HepG2 (cell line): ENCODE results near the gene MAD2L2. TPM values are rescaled to one million over a fixed set of nuclear protein-coding genes. Genes with fewer than 3 reads are reported as not detected.

Experiments used
- ATAC-seq: fragments of 200-7000 bp; cut with Tn5 transposase; 3 replicates; pipeline ENCODE4 v1.9.1; 2020; ENCODE audit warnings: mild to moderate bottlenecking, moderate library complexity
- BruUV-seq: library from RNA; stranded (reverse); fragments of 400-500 nt; replicated peaks from 2 replicates; lab custom pipeline; 2021; lab: Mats Ljungman, UMichigan
- CTCF ChIA-PET: fragments of 300-600 bp; formaldehyde crosslinking; extraction: SDS; loops from one replicate; lab custom pipeline; 2021; ENCODE audit warnings: low total read pairs, inconsistent platforms, low intra/inter-chr PET ratio; lab: Yijun Ruan, JAX
- POLR2A ChIA-PET: fragments of 350-600 bp; sonication (Branson Sonifier 250); formaldehyde crosslinking; loops from one replicate; lab custom pipeline; 2020; ENCODE audit warnings: antibody characterized with exemption, inconsistent platforms; lab: Yijun Ruan, JAX
- DNase-seq: peaks from one replicate; pipeline ENCODE4 v3.0.0-alpha.2; 2015; ENCODE audit warnings: low spot score
- FAIRE-seq: peaks from 3 replicates; lab custom pipeline; 2011; peaks lifted over from hg19 to GRCh38; lab: Jason Lieb, UNC
- H2AFZ ChIP-seq: one replicate; pipeline ENCODE4 v1.6.1; 2011; ENCODE audit warnings: low read length, inconsistent platforms
- H3K27ac ChIP-seq: fragments of 300-600 bp; 3 replicates; pipeline ENCODE4 v1.8.0; 2011; ENCODE audit warnings: mixed run types, mild to moderate bottlenecking, mixed read lengths, low read length, inconsistent platforms; ENCODE audit not compliant: insufficient read depth; ENCODE audit errors: extremely low read length
- H3K27me3 ChIP-seq, 2 experiments: fragments of 200-600 bp in 1 of 2; 2 replicates in 1 of 2; 3 replicates in 1 of 2; pipeline versions ENCODE4 v1.6.0 to v1.8.0; 2011; ENCODE audit warnings: low read length in 2 of 2, mild to moderate bottlenecking in 2 of 2, moderate library complexity in 2 of 2, inconsistent platforms in 1 of 2; ENCODE audit not compliant: insufficient read depth in 2 of 2, control insufficient read depth in 1 of 2
- H3K36me3 ChIP-seq, 2 experiments: fragments of 200-600 bp in 1 of 2; replicated peaks in 1 of 2; 2 replicates in 1 of 2; 3 replicates in 1 of 2; pipeline versions ENCODE4 v1.5.1 to v1.8.0; 2011; ENCODE audit warnings: low read length in 2 of 2, inconsistent platforms in 1 of 2; ENCODE audit not compliant: insufficient read depth in 2 of 2, control insufficient read depth in 1 of 2
- H3K4me1 ChIP-seq: 2 replicates; pipeline ENCODE4 v1.5.1; 2012; ENCODE audit warnings: low read length, inconsistent platforms; ENCODE audit not compliant: insufficient read depth
- H3K4me2 ChIP-seq: 2 replicates; pipeline ENCODE4 v1.6.0; 2011; ENCODE audit warnings: low read depth, low read length, inconsistent platforms
- H3K4me3 ChIP-seq, 3 experiments: fragments of 200-600 bp in 1 of 3; sonication (generic), shearing (Covaris generic) in 1 of 3; replicated peaks in 1 of 3; 2 replicates each; pipeline ENCODE4 v1.5.1; 2011 to 2016; ENCODE audit warnings: low read length in 3 of 3, inconsistent platforms in 2 of 3, low read depth in 2 of 3, mild to moderate bottlenecking in 2 of 3, control low read depth in 1 of 3, mixed read lengths in 1 of 3; ENCODE audit not compliant: insufficient read depth in 1 of 3
- H3K79me2 ChIP-seq: one replicate; pipeline ENCODE4 v1.6.1; 2011; ENCODE audit warnings: low read length, inconsistent platforms; ENCODE audit not compliant: insufficient read depth
- H3K9ac ChIP-seq: 2 replicates; pipeline ENCODE4 v1.6.0; 2011; ENCODE audit warnings: mild to moderate bottlenecking, low read depth, low read length, inconsistent platforms; ENCODE audit not compliant: insufficient read depth
- H3K9me3 ChIP-seq: 2 replicates; pipeline ENCODE4 v1.5.1; 2012; ENCODE audit warnings: mild to moderate bottlenecking, low read length
- H4K20me1 ChIP-seq: 2 replicates; pipeline ENCODE4 v1.6.0; 2011; ENCODE audit warnings: inconsistent platforms, mild to moderate bottlenecking, low read length, moderate library complexity; ENCODE audit not compliant: insufficient read depth
- ELF3 ChIP-seq: IDR thresholded peaks from 2 replicates; pipeline ENCODE4 v1.6.1; 2016; ENCODE audit warnings: missing genetic modification reagents, missing compliant biosample characterization
- ETV6 ChIP-seq: sonication (generic); formaldehyde crosslinking; conservative IDR thresholded peaks from 2 replicates; pipeline ENCODE4 v1.4.0; 2020; ENCODE audit warnings: missing genetic modification reagents
- NKX3-1 ChIP-seq: sonication (generic); formaldehyde crosslinking; IDR thresholded peaks from 2 replicates; pipeline ENCODE4 v1.5.0; 2020; ENCODE audit warnings: missing genetic modification reagents
- SMC3 ChIP-seq: IDR thresholded peaks from 2 replicates; pipeline ENCODE4 v1.6.1; 2011; ENCODE audit warnings: low read length, improper control_type of control experiment
- SOX6 ChIP-seq, 2 experiments: fragments of 450-650 bp in 1 of 2; sonication (generic) in 1 of 2; formaldehyde crosslinking in 1 of 2; IDR thresholded peaks; 2 replicates each; pipeline versions ENCODE4 v1.4.0 to v1.6.1; 2017 to 2020; ENCODE audit warnings: antibody characterized with exemption in 1 of 2, mild to moderate bottlenecking in 1 of 2, missing genetic modification reagents in 1 of 2
- TAF1 ChIP-seq: sonication (generic); formaldehyde crosslinking; IDR thresholded peaks from 2 replicates; pipeline ENCODE4 v1.4.0; 2020; ENCODE audit warnings: missing genetic modification reagents
- THAP8 ChIP-seq: sonication (generic); formaldehyde crosslinking; IDR thresholded peaks from 2 replicates; pipeline ENCODE4 v1.5.1; 2020; ENCODE audit warnings: missing genetic modification reagents, mild to moderate bottlenecking, borderline replicate concordance
- ZNF10 ChIP-seq: sonication (generic); formaldehyde crosslinking; IDR thresholded peaks from 2 replicates; pipeline ENCODE4 v1.4.0; 2020; ENCODE audit warnings: mild to moderate bottlenecking, low read depth, missing genetic modification reagents, borderline replicate concordance
- ZNF589 ChIP-seq: sonication (generic); formaldehyde crosslinking; conservative IDR thresholded peaks from 2 replicates; pipeline ENCODE4 v1.8.0; 2022; ENCODE audit warnings: mild to moderate bottlenecking, moderate library complexity, missing genetic modification reagents
- WGBS: methylation state at CpG from one replicate; pipeline ENCODE4 v1.1.6; 2017; ENCODE audit warnings: low lambda C conversion rate; 5-methylcytosine and 5-hydroxymethylcytosine counted together
- in situ Hi-C: cut with HindIII; loops from 2 replicates; pipeline ENCODE4 v1.10.0; 2017; ENCODE audit warnings: low pct_unique_long_range_greater_than_20kb; ENCODE audit not compliant: extremely low pct_ligation_motif_present
- intact Hi-C: fragments of 100-400 bp; cut with micrococcal nuclease; formaldehyde crosslinking; loops from one replicate; pipeline ENCODE4 v1.10.0; 2022; ENCODE audit not compliant: unreplicated experiment
- polyA plus RNA-seq, 8 experiments: library from polyadenylated mRNA; depleted of rRNA in 3 of 8; stranded (reverse) in 7 of 8; unstranded in 1 of 8; fragments of >200 nt; fragmentation: Illumina TruSeq in 4 of 8; extraction: Trizol in 4 of 8; gene quantifications; 2 replicates each; pipeline versions ENCODE4 v1.2.1 to v1.2.3, GENCODE V29; 2011 to 2016; ENCODE audit warnings: low read depth in 4 of 8, missing spikeins in 1 of 8, mixed read lengths in 1 of 8; ENCODE audit not compliant: insufficient read depth in 1 of 8
- total RNA-seq, 5 experiments: library from RNA; depleted of rRNA; stranded (reverse); fragments of >200 nt; fragmentation: Illumina TruSeq; extraction: Trizol; gene quantifications; 2 replicates each; pipeline ENCODE4 v1.2.3, GENCODE V29; 2016; ENCODE audit warnings: low read depth in 1 of 5

The MAD2L2 gene
- total and polyA plus RNA-seq, 2 of the 13 experiments (the other 11 are each of a cell fraction or from before 2014, with no cell fraction given): 51.8 to 53.8 TPM

- no peak for TF ChIP-seq ETV6 (CRISPR knock-in tag)
- TF ChIP-seq SMC3: no peak
- no peak for TF ChIP-seq TAF1 (CRISPR knock-in tag)
- no peak for TF ChIP-seq ELF3
Measured at GRCh38 chr1:11714831-11715575, 34.1 kb upstream of the MAD2L2 start (continued).

- H2AFZ ChIP-seq: no peak overlapping the region
- no peak overlapping the region for H3K4me2 ChIP-seq
- ChIA-PET CTCF (no interaction called here), POLR2A (no interaction called here)
- H3K79me2 ChIP-seq: no peaks in the 10 kb centered on the region
- peaks cover 2 to 45% of the 10 kb centered on the region in 2 experiments; a peak in 4 of 5 replicates for H3K27me3 ChIP-seq
- no peaks in the 10 kb centered on the region for H4K20me1 ChIP-seq
- no peak for ATAC-seq
- intact Hi-C loops: no loop called here
- H3K36me3 ChIP-seq: no peaks in the 10 kb centered on the region
- H3K4me3 ChIP-seq: no peak overlapping the region
- no peak for FAIRE-seq
- no peak overlapping the region for H3K27ac ChIP-seq
- no peaks in the 10 kb centered on the region for H3K9me3 ChIP-seq
- no peak for TF ChIP-seq ZNF589 (CRISPR knock-in tag)
- DNase-seq: no peak
- H3K4me1 ChIP-seq: peaks cover 3% of the 10 kb centered on the region
- WGBS: 17% methylated on average over 11 of the region's 11 CpGs
- H3K9ac ChIP-seq: no peak overlapping the region
- no TSS peak for BruUV-seq
- in situ Hi-C loops: loop anchor here (10.0 kb wide), 1 partner anchor 238 kb away; the partner anchor contains the start of gene DISP3
Measured at GRCh38 chr1:11713095-11713494, 32.1 kb upstream of the MAD2L2 start.

GRCh38 chr1:11712285-11712684 is 31.3 kb upstream of the MAD2L2 start:
- CTCF ChIA-PET: no interaction called here

More at GRCh38 chr1:11712285-11712684, 31.3 kb upstream of the MAD2L2 start:
- no peak for DNase-seq
- no peak overlapping the region for H3K4me3 ChIP-seq
- no peak for FAIRE-seq
- H3K79me2 ChIP-seq: no peaks in the 10 kb centered on the region
- in situ Hi-C loops: loop anchor here (10.0 kb wide), 1 partner anchor 237 kb away; the partner anchor contains the start of gene DISP3
- H3K27ac ChIP-seq: no peak overlapping the region
- 7% methylated on average over 6 of the region's 8 CpGs for WGBS
- H2AFZ ChIP-seq: no peak overlapping the region
- H4K20me1 ChIP-seq: no peaks in the 10 kb centered on the region
- H3K4me2 ChIP-seq: no peak overlapping the region
- no peaks in the 10 kb centered on the region for H3K36me3 ChIP-seq
- no peak for TF ChIP-seq SOX6 (IDR thresholded peaks at IDR 0.05)
- TF ChIP-seq SOX6 (CRISPR knock-in tag; IDR thresholded peaks at IDR 0.05): no peak
- no peak for TF ChIP-seq THAP8 (CRISPR knock-in tag)
- TF ChIP-seq NKX3-1: no peak
- no peak for TF ChIP-seq ZNF10 (CRISPR knock-in tag)
- H3K27me3 ChIP-seq: peaks cover 2 to 46% of the 10 kb centered on the region in 2 experiments; a peak in 4 of 5 replicates
- no peaks in the 10 kb centered on the region for H3K9me3 ChIP-seq
- no peak overlapping the region for H3K9ac ChIP-seq
- no TSS peak for BruUV-seq
- intact Hi-C loops: no loop called here
- POLR2A ChIA-PET: no interaction called here
- no peak for ATAC-seq
- H3K4me1 ChIP-seq: peaks cover 11% of the 10 kb centered on the region
